DMS 273 treated with DMSO at 0.1 percent for 48 hours (cell line): ENCODE data around the gene AIRE.
"Not testable (repeated sequence)": the region's sequence is repeated elsewhere in the genome, so short reads cannot be mapped to it uniquely, and the experiment has no call there.

Source experiments
- DNase-seq: peaks from one replicate; lab custom pipeline; 2025; lab: John Stamatoyannopoulos, UW

Gene AIRE

GRCh38 chr21:44285138-44285992 lies at the start of gene AIRE:
Gene AIRE (plus strand): TSS chr21:44285876. CDS start chr21:44286007, 131 bp downstream.
- no peak for DNase-seq

GRCh38 chr21:44240353-44240752 lies 45.3 kb upstream of the AIRE start:
- not testable (repeated sequence) for DNase-seq

GRCh38 chr21:44240842-44241241 lies 44.8 kb upstream of the AIRE start, which contains the start of gene ICOSLG:
Gene ICOSLG (minus strand): TSS chr21:44240943. CDS start chr21:44240817, 126 bp downstream.
- DNase-seq = not testable (repeated sequence)

- not testable (repeated sequence) for DNase-seq
These were observed 44.4 kb upstream of the AIRE start for GRCh38 chr21:44241281-44241680.

GRCh38 chr21:44243980-44244379 lies 41.7 kb upstream of the AIRE start:
- DNase-seq = not testable (repeated sequence)

GRCh38 chr21:44247904-44248303 lies 37.8 kb upstream of the AIRE start:
- DNase-seq = not testable (repeated sequence)

- DNase-seq = not testable (repeated sequence)
These were observed 36.3 kb upstream of the AIRE start for GRCh38 chr21:44249204-44250037.

- DNase-seq = no peak
These were observed 31.6 kb upstream of the AIRE start for GRCh38 chr21:44253832-44254710.

GRCh38 chr21:44255511-44255981 lies 30.1 kb upstream of the AIRE start:
- no peak for DNase-seq

GRCh38 chr21:44258056-44258725 lies 27.5 kb upstream of the AIRE start:
- DNase-seq = no peak

GRCh38 chr21:44259082-44259705 lies 26.5 kb upstream of the AIRE start:
- DNase-seq = no peak

GRCh38 chr21:44260066-44260465 lies 25.6 kb upstream of the AIRE start:
- DNase-seq = no peak

GRCh38 chr21:44260791-44261631 lies 24.7 kb upstream of the AIRE start:
- no peak for DNase-seq

- no peak for DNase-seq
These were observed 23.9 kb upstream of the AIRE start, which contains the start of gene DNMT3L for GRCh38 chr21:44261675-44262295. Gene DNMT3L (minus strand): TSS chr21:44261897. CDS start chr21:44261259, 638 bp downstream.

GRCh38 chr21:44262338-44263056 lies 23.2 kb upstream of the AIRE start:
- DNase-seq = no peak

GRCh38 chr21:44263221-44263760 lies 22.4 kb upstream of the AIRE start:
- DNase-seq = no peak

GRCh38 chr21:44263768-44264167 lies 21.9 kb upstream of the AIRE start:
- DNase-seq = no peak

- no peak for DNase-seq
These were observed 19.9 kb upstream of the AIRE start for GRCh38 chr21:44265734-44266270.
